ENCODE results near the gene EPB41L2. TPM values are rescaled to one million over a fixed set of nuclear protein-coding genes. Genes with fewer than 3 reads are reported as not detected.

Gene EPB41L2
- total RNA-seq, 4 donors from 2014 or later, result 57.2 to 116 (median 85.2) TPM

GRCh38 chr6:131002661-131002980 is 60.4 kb downstream of the EPB41L2 start:
- H3K36me3 ChIP-seq, result no peaks in the 10 kb centered on the region
- no peak for TF ChIP-seq POLR2A (IDR thresholded peaks at IDR 0.05)
- no peak overlapping the region for H3K4me3 ChIP-seq
- no peak for ATAC-seq
- peaks cover 3 to 43% (median 7%) of the 10 kb centered on the region in 3 donors for H3K4me1 ChIP-seq
- peak overlapping the region in 3 of 4 donors; percentile 35 to 53 (median 35) for H3K27ac ChIP-seq
- H3K27me3 ChIP-seq, result no peaks in the 10 kb centered on the region
- H3K9me3 ChIP-seq, result peaks cover 0 to 9% (median 0%) of the 10 kb centered on the region in 3 donors
- WGBS, 2 donors (ENCODE audit: low coverage in 1 of 2), result 34 to 44% methylated on average over 3 of the region's 3 CpGs

GRCh38 chr6:131001945-131002660 is 60.9 kb downstream of the EPB41L2 start:
- Histone ChIP-seq H3K27ac (peak overlapping the region; percentile 29 to 53 (median 35)), H3K27me3 (no peaks in the 10 kb centered on the region), H3K4me3 (peak overlapping the region in 1 of 2 donors; percentile 27), H3K9me3 (peaks cover 0 to 4% (median 0%) of the 10 kb centered on the region in 3 donors), H3K36me3 (no peaks in the 10 kb centered on the region), H3K4me1 (peaks cover 3 to 43% (median 11%) of the 10 kb centered on the region in 3 donors)
- no peak for ATAC-seq
- no peak for TF ChIP-seq POLR2A (IDR thresholded peaks at IDR 0.05)
- TF ChIP-seq POLR2AphosphoS5 (IDR thresholded peaks at IDR 0.05), result no peak
- TF ChIP-seq EP300 (IDR thresholded peaks at IDR 0.05), result no peak
- no peak for TF ChIP-seq CTCF (IDR thresholded peaks at IDR 0.05)
- 41 to 47% methylated on average over 8 of the region's 8 CpGs for WGBS, 2 donors (ENCODE audit: low coverage in 1 of 2)

DNA sequence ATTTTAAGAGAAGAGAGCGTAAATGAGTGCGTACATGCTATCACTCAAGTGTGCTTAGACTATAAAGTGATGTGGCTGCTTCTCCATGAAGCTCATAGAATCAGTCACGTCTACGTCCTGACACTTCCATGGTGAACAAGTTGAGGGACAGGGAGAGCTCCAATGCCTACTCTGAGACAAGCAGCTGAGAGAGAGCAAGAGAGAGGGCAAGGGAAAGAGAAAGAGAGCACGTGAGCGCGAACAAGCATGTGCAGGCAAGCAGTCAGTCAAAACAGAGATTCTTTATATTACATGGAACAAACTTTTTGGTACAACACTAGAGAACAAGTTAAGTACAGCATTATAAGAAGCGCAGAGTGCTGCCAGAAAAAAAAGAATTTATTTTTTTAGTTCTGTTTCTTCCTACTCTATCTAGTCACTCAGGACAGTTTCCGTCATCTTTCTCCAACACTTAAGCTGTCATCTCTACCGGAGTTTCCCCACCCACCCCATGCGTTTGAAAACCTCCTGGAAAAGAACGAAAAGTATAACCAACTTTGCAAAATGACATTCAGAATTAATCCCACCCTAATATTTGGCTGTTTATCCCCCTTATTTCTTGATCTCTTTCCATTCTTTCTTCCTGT is 61.8 kb downstream of the EPB41L2 start:
- TF ChIP-seq POLR2A (IDR thresholded peaks at IDR 0.05) (no peak), CTCF (IDR thresholded peaks at IDR 0.05) (no peak), EP300 (IDR thresholded peaks at IDR 0.05) (no peak), POLR2AphosphoS5 (IDR thresholded peaks at IDR 0.05) (no peak)
- Histone ChIP-seq H3K4me3 (peak overlapping the region; percentile 27 to 32), H3K36me3 (no peaks in the 10 kb centered on the region), H3K9me3 (no peaks in the 10 kb centered on the region), H3K4me1 (peaks cover 3 to 43% (median 12%) of the 10 kb centered on the region in 3 donors), H3K27ac (peak overlapping the region in 2 of 4 donors; percentile 35 to 53), H3K27me3 (no peaks in the 10 kb centered on the region)
- WGBS, 2 donors (ENCODE audit: low coverage in 1 of 2), result 35 to 45% methylated on average over 12 of the region's 12 CpGs
- no peak for ATAC-seq

DNA sequence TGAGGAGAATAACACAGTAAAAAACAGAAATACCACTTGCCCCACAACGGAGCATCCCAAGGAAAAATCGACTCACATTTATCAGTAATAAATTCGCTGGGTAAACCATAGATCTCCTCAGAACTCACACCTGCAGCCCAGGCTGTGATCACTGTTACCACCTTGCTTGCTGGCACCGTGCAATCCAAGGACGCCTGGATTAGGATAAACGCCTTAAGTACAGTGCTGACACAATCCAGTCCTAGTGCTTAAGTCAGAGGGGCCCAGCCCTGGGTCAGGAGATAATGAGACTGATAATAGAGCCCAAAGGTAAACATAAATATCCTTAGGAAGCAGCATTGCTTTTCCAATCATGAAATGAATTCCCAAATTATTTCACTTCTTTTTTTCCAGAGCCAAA is 62.5 kb downstream of the EPB41L2 start:
- 63 to 90% methylated on average over 4 to 6 of the region's 6 CpGs for WGBS, 2 donors (ENCODE audit: low coverage in 1 of 2)
- H3K36me3 ChIP-seq, result no peaks in the 10 kb centered on the region
- no peak overlapping the region for H3K27ac ChIP-seq
- peaks cover 3 to 42% (median 12%) of the 10 kb centered on the region in 3 donors for H3K4me1 ChIP-seq
- TF ChIP-seq EP300 (IDR thresholded peaks at IDR 0.05) (no peak), CTCF (IDR thresholded peaks at IDR 0.05) (no peak), POLR2A (IDR thresholded peaks at IDR 0.05) (no peak), POLR2AphosphoS5 (IDR thresholded peaks at IDR 0.05) (no peak)
- H3K27me3 ChIP-seq, result no peaks in the 10 kb centered on the region
- no peak for ATAC-seq
- no peaks in the 10 kb centered on the region for H3K9me3 ChIP-seq
- no peak overlapping the region for H3K4me3 ChIP-seq

- Histone ChIP-seq H3K27ac (no peak overlapping the region), H3K4me1 (peaks cover 0 to 13% (median 8%) of the 10 kb centered on the region in 3 donors), H3K27me3 (no peaks in the 10 kb centered on the region), H3K9me3 (no peaks in the 10 kb centered on the region), H3K36me3 (no peaks in the 10 kb centered on the region), H3K4me3 (no peak overlapping the region)
- no peak for ATAC-seq
- 49 to 55% methylated on average over 2 to 6 of the region's 6 CpGs for WGBS, 2 donors (ENCODE audit: low coverage in 1 of 2)
- no peak for TF ChIP-seq POLR2A (IDR thresholded peaks at IDR 0.05)
- TF ChIP-seq EP300 (IDR thresholded peaks at IDR 0.05), result no peak
- TF ChIP-seq POLR2AphosphoS5 (IDR thresholded peaks at IDR 0.05), result no peak
- no peak for TF ChIP-seq CTCF (IDR thresholded peaks at IDR 0.05)
Measured at GRCh38 chr6:130997061-130997753, 65.8 kb downstream of the EPB41L2 start.
